Uterus (tissue), 2 donors: ENCODE measurements around the gene SAFB.

Experiments
- CTCF ChIP-seq, 4 experiments: fragments of 200-600 bp in 2 of 4; fragments of 450-650 bp in 2 of 4; sonication (generic) in 2 of 4; IDR thresholded peaks; one replicate each; pipeline ENCODE4 v1.5.1; 2016 to 2019; ENCODE audit warnings: antibody characterized with exemption in 4 of 4, mild to moderate bottlenecking in 2 of 4, moderate library complexity in 1 of 4
- POLR2A ChIP-seq, 2 donors: fragments of 450-650 bp; IDR thresholded peaks; one replicate each; pipeline ENCODE4 v1.6.1; 2016; ENCODE audit warnings: antibody characterized with exemption in 2 of 2, mild to moderate bottlenecking in 1 of 2, moderate library complexity in 1 of 2

- TF ChIP-seq POLR2A (IDR thresholded peaks at IDR 0.05): no peak
- TF ChIP-seq CTCF (IDR thresholded peaks at IDR 0.05): no peak
Observed at GRCh38 chr19:5637971-5638370, 15.1 kb downstream of the SAFB start.
